GM21737 (cell line): ENCODE measurements around the gene AFTPH.
A peak's percentile ranks its signal among the peaks of the same experiment; 100 is the strongest.

Experiments
- ATAC-seq: cut with Tn5 transposase; IDR thresholded peaks from one replicate; pipeline ENCODE4 v1.9.1; 2021; ENCODE audit warnings: mild to moderate bottlenecking, moderate library complexity; ENCODE audit not compliant: unreplicated experiment

The AFTPH gene

DNA sequence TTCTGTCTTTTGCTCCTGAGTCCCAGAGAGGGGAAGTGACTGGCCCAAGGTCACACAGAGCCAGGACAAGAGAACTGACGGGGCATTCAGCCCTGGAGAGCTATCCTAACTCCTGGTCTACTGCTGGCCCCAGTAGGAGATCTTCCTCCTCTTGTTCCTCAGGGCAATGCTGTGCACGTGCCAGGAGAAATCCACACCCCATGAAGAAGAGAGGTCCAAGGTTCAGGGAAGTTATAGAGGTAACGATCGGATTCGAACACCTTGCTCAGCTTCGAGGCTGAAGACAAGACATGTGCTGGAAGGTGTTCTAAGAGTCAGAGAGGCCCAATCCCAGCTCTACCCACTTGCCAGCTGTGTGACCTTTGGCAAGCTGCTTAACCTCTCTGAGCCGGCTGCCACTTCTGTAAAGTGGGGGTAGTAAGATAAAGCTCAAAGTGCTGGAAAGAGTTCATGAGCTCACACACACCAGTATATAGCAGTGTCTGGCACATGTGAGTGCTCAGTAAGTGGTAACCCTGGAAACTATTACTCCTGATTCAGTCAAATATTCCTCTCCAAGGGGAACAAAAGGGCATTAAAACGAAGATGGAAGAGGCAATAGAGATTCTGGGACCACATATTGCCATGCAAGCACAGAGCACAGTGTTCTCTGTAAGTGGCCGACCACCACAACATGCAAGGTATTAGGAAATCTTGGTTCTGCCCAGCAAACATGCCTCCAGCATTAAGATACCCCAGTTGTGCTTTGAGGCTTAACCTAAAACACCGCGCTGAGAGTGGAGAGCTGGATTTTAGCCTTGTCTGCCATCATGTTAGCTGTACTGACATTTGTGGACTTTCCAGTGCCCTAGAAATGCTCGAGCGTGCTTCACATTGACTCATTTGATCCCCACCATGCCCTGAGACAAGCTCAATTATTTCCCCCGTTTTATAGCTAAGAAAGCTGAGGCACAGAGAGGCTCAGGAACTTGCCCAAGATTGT is 104.0 kb downstream of the AFTPH start:
- ATAC-seq: no peak

- no peak for ATAC-seq
Observed at GRCh38 chr2:64629329-64629781, 105.2 kb downstream of the AFTPH start.

DNA sequence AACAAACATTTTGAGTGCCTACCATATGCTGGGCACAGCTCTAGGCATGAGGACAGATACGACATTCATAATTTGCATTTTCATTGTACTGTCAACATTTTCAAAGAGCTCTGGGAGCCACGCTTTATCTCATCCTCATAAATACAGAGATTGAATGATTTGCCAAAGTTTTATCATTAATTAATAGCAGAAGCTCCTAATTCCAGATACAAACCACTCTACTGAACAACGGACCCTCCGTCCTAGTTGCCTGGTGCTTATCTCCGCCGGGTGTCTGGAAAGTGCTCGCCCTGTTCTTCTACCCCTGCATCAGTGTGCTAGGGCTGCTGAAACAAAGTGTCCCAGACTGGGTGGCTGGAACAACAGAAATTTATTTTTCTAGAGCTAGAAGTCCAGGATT is 105.7 kb downstream of the AFTPH start:
- ATAC-seq: no peak

- ATAC-seq: no peak
Observed at GRCh38 chr2:64630752-64631151, 106.6 kb downstream of the AFTPH start.

DNA sequence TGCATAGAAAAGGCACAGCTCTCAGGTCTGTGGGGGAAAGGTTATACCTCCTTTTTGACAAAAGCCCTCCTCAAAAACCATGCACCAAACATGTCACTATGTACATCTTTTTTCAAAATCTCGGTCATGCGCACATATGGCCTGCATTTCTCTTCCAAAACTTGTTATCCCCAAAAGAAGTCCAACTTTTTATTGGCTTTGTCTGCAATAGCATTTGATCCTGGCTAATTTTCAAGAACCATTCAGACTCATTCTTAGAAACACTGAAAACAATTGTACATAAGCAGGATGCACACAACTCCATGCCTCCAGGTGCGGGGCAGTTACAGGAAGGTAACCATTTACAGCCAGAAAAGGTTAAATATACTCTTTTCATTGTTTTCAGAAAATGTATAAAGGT is 107.6 kb downstream of the AFTPH start:
- ATAC-seq: no peak

DNA sequence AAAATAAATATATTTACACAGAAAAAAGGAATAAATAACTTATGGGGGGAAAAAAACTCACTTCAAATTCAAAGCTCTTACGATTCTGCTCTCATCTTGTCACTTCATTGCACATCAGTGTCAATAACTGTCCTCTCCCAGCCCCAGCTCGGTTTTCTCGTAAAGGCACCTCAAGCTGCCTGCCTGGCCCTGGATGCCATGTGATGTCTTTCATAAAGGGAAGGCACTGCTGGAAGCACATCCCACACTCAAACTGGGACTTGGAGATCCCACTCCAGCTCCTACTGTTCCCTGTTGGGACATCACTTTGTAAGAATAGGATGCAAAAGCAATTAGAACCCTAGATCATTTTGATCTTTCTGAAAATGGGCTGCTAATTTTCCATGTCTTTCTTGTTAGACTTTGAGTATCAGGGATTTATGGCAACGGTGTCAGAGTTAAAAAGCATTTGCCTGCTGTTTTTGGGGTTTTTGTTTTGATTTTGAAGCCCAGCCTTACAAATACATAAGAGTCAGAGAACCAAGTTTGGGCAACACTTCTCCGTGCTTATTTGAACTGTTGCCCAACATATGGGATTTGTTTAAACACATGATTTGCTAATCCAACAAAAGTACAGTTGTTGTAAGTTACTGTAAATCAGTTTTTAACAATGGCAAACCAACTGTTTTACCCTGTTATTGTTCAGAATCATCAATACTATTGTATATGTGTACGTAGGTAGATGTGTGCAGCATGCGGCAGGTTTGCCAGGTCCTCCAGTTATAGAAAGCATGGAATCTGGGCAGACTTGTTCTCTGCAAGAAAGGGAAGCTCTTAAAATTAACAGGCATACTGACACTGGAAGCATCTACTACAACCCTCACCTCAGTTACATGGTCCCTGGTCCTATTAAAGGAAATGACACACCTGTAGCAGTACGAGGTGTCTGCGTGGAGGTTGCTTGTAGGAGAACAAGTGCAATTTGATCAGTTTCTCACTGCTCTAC is 109.0 kb downstream of the AFTPH start:
- no peak for ATAC-seq

- ATAC-seq: no peak
Observed at GRCh38 chr2:64634345-64635267, 110.5 kb downstream of the AFTPH start.

- peak; percentile 50 for ATAC-seq
Observed at GRCh38 chr2:64635976-64636911, 112.1 kb downstream of the AFTPH start.

GRCh38 chr2:64637000-64637635 is 113.0 kb downstream of the AFTPH start:
- ATAC-seq: peak; percentile 35

GRCh38 chr2:64637931-64638330 is 113.8 kb downstream of the AFTPH start:
- ATAC-seq: no peak

DNA sequence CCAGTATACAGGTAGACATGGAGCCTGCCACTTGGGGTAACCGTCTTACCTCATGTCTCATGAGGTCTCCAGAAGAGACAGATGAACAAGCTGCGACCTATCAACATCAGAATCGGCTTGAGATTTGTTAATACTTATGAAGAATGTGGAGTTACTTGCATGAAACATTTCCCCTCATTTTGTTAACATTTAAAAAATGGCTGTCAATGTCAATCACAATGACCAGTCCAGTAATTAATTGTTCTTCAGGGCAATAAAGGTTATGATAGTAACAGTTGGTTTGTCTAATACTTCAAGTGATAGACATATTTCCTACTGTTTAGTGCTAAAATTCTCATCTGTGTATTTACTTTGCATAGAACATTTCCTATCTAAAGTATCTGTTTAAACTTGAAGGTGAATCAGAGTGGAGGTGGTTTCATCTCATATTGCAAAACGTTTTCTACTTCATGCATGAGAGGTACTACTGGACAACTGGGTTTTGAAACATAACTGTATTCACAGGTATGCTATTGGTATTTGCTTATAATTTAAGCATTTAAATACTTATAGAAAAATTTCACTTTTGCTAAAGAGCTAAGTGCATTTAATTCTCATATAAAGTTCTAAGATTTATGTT is 114.5 kb downstream of the AFTPH start:
- ATAC-seq: no peak

GRCh38 chr2:64639691-64640090 is 115.6 kb downstream of the AFTPH start:
- ATAC-seq: no peak

DNA sequence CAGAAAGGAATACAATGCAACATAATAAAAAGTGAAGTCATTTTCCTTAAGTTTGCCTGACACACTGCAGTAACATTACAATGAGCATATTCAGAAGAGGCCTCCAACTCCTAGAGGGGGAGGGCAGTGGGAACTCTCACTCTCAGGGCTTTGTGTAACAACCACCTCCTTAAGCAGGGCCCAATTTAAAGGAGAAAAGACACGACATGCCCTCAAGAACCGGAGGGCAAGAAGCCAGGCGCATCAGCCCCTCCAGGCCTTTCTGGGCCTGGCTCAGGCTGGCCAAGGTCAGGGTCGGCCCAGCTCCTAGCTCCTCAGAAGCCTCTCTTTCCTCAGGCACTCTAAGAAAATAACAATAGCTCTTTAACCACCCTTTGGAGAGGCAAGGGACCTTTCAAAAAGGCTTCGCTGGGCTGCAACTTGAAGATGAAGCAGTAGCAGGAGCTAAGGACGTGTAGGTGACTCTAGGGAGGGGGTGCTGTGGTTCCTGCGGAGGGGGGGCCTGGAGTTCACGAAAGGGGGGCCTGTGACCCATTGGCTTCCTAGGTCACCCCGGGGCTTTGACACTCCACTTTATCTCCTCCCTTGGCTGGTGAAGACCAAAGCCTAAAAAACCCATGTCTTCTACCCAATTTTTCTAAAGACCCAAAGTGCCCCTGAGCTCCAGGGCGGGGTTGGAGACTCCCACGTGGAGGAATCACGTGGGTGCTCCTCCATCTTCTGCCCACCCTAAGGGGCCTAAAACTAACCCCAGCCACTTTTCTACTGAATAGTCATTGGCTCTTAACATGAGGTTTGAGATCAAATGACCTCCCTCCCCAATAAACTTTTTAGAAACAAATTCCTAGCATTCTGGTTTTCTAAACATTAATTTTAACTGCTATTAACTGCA is 116.3 kb downstream of the AFTPH start:
- no peak for ATAC-seq

GRCh38 chr2:64641599-64641998 is 117.5 kb downstream of the AFTPH start:
- ATAC-seq: no peak
